K562 (cell line): Measurements from ENCODE around the gene CCNY. TPM values are rescaled to one million over a fixed set of nuclear protein-coding genes. Genes with fewer than 3 reads are reported as not detected.
A peak's percentile ranks its signal among the peaks of the same experiment; 100 is the strongest.

Experiments used
- BRD9 ChIP-seq: fragments of 450-650 bp; IDR thresholded peaks from 2 replicates; pipeline ENCODE4 v1.6.1; 2018; ENCODE audit warnings: low read depth; ENCODE audit not compliant: partially characterized antibody
- FOXK1 ChIP-seq: sonication (generic); formaldehyde crosslinking; IDR thresholded peaks from 2 replicates; pipeline ENCODE4 v1.8.0; 2022; ENCODE audit warnings: missing genetic modification reagents, mild to moderate bottlenecking, borderline replicate concordance
- HDAC3 ChIP-seq: fragments of 450-650 bp; IDR thresholded peaks from 2 replicates; pipeline ENCODE4 v1.6.1; 2018; ENCODE audit warnings: borderline replicate concordance, mild to moderate bottlenecking, moderate library complexity; ENCODE audit not compliant: partially characterized antibody
- HNRNPUL1 ChIP-seq: fragments of 200-400 bp; formaldehyde crosslinking; IDR thresholded peaks from 2 replicates; pipeline ENCODE4 v1.6.1; 2017; ENCODE audit warnings: low read length
- KAT2B ChIP-seq: IDR thresholded peaks from one replicate; pipeline ENCODE4 v1.6.1; 2012; ENCODE audit warnings: low read depth, mild to moderate bottlenecking, control low read depth, inconsistent platforms, low read length, moderate library complexity
- NCOR1 ChIP-seq: fragments of 450-650 bp; IDR thresholded peaks from 2 replicates; pipeline ENCODE4 v1.6.1; 2016; ENCODE audit warnings: mild to moderate bottlenecking, moderate library complexity
- NEUROD1 ChIP-seq: fragments of 150-350 bp; IDR thresholded peaks from 2 replicates; pipeline ENCODE4 v1.6.1; 2014; ENCODE audit warnings: borderline replicate concordance, low read length, low read depth; ENCODE audit not compliant: partially characterized antibody
- POLR2G ChIP-seq: fragments of 200-400 bp; formaldehyde crosslinking; IDR thresholded peaks from 2 replicates; pipeline ENCODE4 v1.6.1; 2017; ENCODE audit warnings: low read depth, mild to moderate bottlenecking, antibody characterized with exemption, low read length, moderate library complexity
- ZNF143 ChIP-seq: sonication (generic); formaldehyde crosslinking; IDR thresholded peaks from 2 replicates; pipeline ENCODE4 v1.9.0; 2022; ENCODE audit warnings: mild to moderate bottlenecking, missing genetic modification reagents
- ZNF551 ChIP-seq: fragments of 250-450 bp; sonication (Bioruptor Pico); IDR thresholded peaks from 2 replicates; pipeline ENCODE4 v1.5.0; 2021; ENCODE audit warnings: mild to moderate bottlenecking, moderate library complexity
- ZNF830 ChIP-seq: fragments of 250-450 bp; sonication (Bioruptor Pico); IDR thresholded peaks from 2 replicates; pipeline ENCODE4 v1.5.0; 2021; ENCODE audit warnings: mild to moderate bottlenecking
- polyA plus RNA-seq, 8 experiments: library from polyadenylated mRNA; depleted of rRNA in 4 of 8; stranded (reverse) in 5 of 8; unstranded in 3 of 8; fragments of >200 nt; fragmentation: Nextera tagmentation in 2 of 8; fragmentation: Illumina TruSeq in 1 of 8; extraction: Ambion mirVana in 2 of 8; extraction: Trizol in 1 of 8; gene quantifications; 2 replicates each; pipeline versions ENCODE4 v1.2.1 to v1.2.3, GENCODE V29; 2011 to 2014; ENCODE audit warnings: inconsistent platforms in 1 of 8, missing spikeins in 1 of 8
- total RNA-seq, 7 experiments: library from RNA; depleted of rRNA in 6 of 7; stranded (reverse); fragments of >200 nt in 6 of 7; fragmentation: Illumina TruSeq in 2 of 7; extraction: Trizol in 2 of 7; gene quantifications; 2 replicates each; pipeline versions ENCODE4 v1.2.1 to v1.2.3, GENCODE V29; 2011 to 2021; ENCODE audit warnings: low replicate concordance in 1 of 7
- TF ChIP-seq, protein P1 (sequence below), 2 experiments: fragments of 450-650 bp; IDR thresholded peaks; 2 replicates each; pipeline ENCODE4 v1.6.1; 2016; ENCODE audit warnings: mild to moderate bottlenecking in 2 of 2, borderline replicate concordance in 1 of 2, low read depth in 1 of 2, moderate library complexity in 1 of 2
- TF ChIP-seq, protein P2 (sequence below): sonication (generic); formaldehyde crosslinking; IDR thresholded peaks from 2 replicates; pipeline ENCODE4 v1.8.1; 2023; ENCODE audit warnings: mild to moderate bottlenecking, missing genetic modification reagents
- TF ChIP-seq, protein P3 (sequence below): fragments of 250-450 bp; sonication (Bioruptor Pico); IDR thresholded peaks from 2 replicates; pipeline ENCODE4 v1.5.0; 2020; ENCODE audit warnings: mild to moderate bottlenecking, borderline replicate concordance

CCNY gene
- total and polyA plus RNA-seq, 9 of the 15 experiments (the other 6 are each of a cell fraction or from before 2014, with no cell fraction given): 8.4 to 109 (median 38.6) TPM

DNA sequence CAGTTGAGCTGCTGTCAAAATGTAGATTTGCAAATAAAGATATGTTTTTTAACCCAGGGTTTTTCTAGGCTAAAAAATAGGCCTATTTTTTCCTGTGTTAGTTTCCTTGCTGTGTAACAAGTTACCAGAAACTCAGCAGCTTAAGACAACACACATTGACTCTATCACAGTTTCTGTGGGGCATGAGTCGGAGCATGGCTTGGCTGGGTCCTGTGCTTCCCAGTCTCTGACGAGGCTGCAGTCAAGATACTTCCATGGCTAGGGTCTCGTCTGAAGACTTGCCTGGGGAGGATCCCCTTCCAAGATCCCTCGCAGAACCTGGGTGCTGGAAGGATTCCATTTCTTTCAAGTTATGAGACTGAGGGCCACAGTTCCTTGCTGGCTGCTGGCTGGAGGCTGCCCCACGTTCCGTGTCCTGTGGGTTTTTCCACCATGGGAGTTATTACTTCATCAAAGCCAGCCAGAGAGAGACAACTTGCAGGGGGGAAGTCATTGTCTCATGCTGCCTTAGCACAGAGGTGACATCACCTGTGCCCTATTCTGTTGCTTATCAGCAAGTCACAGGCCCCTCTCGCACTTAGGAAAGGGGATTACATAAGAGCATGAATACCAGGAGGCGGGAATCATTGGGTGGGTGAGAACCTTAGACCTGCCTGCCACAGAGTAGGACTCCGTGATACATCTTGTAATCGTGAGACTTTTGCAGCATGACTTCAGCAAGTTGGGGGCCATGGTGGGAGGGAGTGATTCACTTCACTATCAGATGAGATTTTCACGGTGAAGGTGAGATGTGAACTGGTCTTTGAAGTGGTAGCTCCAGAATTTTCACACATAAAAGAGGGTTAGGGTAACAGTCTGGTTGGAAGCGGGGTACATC, 77.9 kb downstream of the CCNY start (continued):
- TF ChIP-seq, protein P1, sequence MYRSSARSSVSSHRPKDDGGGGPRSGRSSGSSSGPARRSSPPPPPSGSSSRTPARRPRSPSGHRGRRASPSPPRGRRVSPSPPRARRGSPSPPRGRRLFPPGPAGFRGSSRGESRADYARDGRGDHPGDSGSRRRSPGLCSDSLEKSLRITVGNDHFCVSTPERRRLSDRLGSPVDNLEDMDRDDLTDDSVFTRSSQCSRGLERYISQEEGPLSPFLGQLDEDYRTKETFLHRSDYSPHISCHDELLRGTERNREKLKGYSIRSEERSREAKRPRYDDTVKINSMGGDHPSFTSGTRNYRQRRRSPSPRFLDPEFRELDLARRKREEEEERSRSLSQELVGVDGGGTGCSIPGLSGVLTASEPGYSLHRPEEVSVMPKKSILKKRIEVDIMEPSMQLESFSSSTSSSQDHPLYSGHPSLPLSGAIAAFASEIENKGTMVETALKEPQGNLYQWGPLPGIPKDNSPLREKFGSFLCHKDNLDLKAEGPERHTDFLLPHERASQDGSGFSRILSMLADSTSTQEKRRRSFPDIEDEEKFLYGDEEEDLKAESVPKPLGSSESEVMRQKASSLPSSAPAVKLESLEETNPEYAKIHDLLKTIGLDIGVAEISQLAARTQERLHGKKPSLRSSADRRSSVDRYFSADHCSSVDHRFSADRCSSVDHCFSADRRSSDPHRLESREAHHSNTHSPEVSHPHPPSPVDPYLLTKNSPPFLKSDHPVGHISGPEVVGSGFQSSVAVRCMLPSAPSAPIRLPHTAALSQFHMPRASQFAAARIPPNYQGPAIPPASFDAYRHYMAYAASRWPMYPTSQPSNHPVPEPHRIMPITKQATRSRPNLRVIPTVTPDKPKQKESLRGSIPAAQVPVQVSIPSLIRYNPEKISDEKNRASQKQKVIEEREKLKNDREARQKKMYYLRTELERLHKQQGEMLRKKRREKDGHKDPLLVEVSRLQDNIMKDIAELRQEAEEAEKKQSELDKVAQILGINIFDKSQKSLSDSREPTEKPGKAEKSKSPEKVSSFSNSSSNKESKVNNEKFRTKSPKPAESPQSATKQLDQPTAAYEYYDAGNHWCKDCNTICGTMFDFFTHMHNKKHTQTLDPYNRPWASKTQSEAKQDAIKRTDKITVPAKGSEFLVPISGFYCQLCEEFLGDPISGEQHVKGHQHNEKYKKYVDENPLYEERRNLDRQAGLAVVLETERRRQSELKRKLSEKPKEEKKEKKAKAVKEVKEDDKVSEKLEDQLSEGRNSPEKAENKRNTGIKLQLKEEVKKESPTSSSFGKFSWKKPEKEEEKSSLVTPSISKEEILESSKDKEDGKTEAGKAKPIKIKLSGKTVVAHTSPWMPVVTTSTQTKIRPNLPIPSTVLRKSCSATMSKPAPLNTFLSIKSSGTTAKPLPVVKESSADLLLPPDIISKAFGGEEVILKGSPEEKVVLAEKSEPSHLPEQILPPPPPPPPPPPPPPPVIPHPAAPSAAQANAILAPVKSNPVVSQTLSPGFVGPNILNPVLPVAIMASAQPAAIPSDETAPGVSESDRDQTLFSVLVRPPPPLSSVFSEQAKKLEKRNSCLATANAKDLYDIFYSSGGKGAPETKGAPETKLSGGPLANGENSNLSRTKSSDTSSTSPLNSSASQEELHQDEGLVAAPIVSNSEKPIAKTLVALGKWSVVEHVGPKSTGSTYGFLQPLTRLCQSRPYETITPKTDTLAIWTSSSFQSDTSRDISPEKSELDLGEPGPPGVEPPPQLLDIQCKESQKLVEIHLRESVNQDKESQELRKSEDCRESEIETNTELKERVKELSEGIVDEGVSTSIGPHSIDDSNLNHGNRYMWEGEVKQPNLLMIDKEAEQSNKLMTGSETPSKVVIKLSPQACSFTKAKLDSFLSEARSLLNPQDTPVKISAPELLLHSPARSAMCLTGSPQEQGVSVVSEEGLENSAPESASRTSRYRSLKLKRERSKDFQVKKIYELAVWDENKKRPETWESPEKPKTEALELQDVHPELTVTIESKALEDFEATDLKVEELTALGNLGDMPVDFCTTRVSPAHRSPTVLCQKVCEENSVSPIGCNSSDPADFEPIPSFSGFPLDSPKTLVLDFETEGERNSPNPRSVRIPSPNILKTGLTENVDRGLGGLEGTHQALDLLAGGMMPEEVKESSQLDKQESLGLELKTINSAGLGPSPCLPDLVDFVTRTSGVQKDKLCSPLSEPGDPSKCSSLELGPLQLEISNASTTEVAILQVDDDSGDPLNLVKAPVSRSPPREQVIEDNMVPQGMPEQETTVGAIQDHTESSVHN (IDR thresholded peaks at IDR 0.05; ENCODE audit: borderline replicate concordance in 1 of 2, low read depth in 1 of 2): peak in 1 of 2 experiments; percentile 83; a peak in 2 of 4 replicates
- TF ChIP-seq ZNF830 (CRISPR knock-in tag) (no peak), ZNF551 (CRISPR knock-in tag) (no peak), FOXK1 (CRISPR knock-in tag) (no peak), BRD9 (peak; percentile 26), HNRNPUL1 (no peak), NCOR1 (peak; percentile 82), KAT2B (no peak), ZNF143 (CRISPR knock-in tag) (no peak), HDAC3 (peak; percentile 55), NEUROD1 (no peak), POLR2G (no peak)
- TF ChIP-seq, protein P2, sequence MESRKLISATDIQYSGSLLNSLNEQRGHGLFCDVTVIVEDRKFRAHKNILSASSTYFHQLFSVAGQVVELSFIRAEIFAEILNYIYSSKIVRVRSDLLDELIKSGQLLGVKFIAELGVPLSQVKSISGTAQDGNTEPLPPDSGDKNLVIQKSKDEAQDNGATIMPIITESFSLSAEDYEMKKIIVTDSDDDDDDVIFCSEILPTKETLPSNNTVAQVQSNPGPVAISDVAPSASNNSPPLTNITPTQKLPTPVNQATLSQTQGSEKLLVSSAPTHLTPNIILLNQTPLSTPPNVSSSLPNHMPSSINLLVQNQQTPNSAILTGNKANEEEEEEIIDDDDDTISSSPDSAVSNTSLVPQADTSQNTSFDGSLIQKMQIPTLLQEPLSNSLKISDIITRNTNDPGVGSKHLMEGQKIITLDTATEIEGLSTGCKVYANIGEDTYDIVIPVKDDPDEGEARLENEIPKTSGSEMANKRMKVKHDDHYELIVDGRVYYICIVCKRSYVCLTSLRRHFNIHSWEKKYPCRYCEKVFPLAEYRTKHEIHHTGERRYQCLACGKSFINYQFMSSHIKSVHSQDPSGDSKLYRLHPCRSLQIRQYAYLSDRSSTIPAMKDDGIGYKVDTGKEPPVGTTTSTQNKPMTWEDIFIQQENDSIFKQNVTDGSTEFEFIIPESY: no peak
- TF ChIP-seq, protein P3, sequence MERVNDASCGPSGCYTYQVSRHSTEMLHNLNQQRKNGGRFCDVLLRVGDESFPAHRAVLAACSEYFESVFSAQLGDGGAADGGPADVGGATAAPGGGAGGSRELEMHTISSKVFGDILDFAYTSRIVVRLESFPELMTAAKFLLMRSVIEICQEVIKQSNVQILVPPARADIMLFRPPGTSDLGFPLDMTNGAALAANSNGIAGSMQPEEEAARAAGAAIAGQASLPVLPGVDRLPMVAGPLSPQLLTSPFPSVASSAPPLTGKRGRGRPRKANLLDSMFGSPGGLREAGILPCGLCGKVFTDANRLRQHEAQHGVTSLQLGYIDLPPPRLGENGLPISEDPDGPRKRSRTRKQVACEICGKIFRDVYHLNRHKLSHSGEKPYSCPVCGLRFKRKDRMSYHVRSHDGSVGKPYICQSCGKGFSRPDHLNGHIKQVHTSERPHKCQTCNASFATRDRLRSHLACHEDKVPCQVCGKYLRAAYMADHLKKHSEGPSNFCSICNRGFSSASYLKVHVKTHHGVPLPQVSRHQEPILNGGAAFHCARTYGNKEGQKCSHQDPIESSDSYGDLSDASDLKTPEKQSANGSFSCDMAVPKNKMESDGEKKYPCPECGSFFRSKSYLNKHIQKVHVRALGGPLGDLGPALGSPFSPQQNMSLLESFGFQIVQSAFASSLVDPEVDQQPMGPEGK: no peak
